Measurements from ENCODE around the gene LNP1. TPM values are rescaled to one million over a fixed set of nuclear protein-coding genes. Genes with fewer than 3 reads are reported as not detected.

Gene LNP1
- total and polyA plus RNA-seq, 2 of the 13 experiments (the other 11 are each of a cell fraction or from before 2014, with no cell fraction given) = 3.6 to 7.0 TPM

DNA sequence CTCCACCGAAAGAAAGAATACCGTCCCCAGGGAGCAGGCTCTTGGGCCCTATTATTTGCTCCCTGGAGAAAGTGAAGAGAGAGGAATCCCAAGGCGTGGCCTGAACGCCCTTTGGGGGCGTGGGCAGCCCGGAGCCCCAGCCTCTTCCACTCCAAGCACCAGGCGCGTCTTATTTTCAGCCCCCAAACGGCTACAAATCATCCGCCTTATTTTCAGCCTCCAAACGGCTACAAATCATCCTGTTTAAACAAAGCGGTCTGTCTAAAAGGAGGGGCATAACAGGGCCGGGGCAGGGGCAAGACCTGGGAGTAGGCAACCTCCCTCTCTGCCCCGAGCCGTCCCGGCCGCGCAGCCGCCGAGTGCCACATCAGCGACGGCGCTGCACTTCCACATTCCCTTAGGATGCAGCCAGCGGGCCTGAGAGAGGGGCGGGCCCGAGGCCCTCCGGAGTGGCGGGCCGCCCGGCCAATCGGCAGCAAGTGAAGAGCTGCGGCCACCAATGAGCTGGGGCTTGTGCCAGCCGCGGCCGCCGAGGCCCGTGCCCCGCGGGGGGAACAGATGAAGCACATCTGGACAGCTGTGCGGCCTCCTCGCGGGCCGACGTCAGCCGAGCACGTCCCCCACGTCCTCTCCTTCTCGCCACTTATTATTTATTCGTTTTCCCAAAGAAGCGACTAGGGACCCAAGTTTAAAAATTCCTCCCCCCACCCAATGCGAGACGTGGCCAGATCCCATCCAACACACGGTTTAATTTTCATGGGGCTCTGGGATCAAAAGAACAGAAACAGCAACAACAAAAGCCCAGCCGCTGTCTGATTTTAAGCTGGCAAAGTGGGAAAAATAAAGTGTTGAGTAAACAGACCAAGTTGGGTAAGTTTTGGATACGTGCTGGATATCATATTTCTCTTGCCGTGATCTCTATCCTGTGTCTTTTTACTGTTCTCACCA lies 91.0 kb downstream of the LNP1 start, which contains the start of gene TMEM45A (continued):
- TF ChIP-seq ZFX (CRISPR knock-in tag; IDR thresholded peaks at IDR 0.05; ENCODE audit: low read depth) (peak; percentile 92), ZFAT (CRISPR knock-in tag; conservative IDR thresholded peaks at IDR 0.05) (0 out of 2 replicates have a peak, but pooled peaks have one; percentile 37), ZKSCAN5 (CRISPR knock-in tag; IDR thresholded peaks at IDR 0.05) (no peak), REL (CRISPR knock-in tag; conservative IDR thresholded peaks at IDR 0.05) (0 out of 2 replicates have a peak, but pooled peaks have one; percentile 48), ZNF354B (CRISPR knock-in tag; IDR thresholded peaks at IDR 0.05) (no peak), NBN (conservative IDR thresholded peaks at IDR 0.05) (no peak), REXO4 (CRISPR knock-in tag; IDR thresholded peaks at IDR 0.05; ENCODE audit: borderline replicate concordance) (no peak), ZC3H4 (CRISPR knock-in tag; IDR thresholded peaks at IDR 0.05; ENCODE audit: borderline replicate concordance) (no peak), ZNF569 (CRISPR knock-in tag; IDR thresholded peaks at IDR 0.05; ENCODE audit: borderline replicate concordance) (no peak; the same call in 1 of the 2 replicates), HOXA9 (CRISPR knock-in tag; IDR thresholded peaks at IDR 0.05; ENCODE audit: borderline replicate concordance) (no peak), CCAR2 (optimal IDR thresholded peaks at IDR 0.05; ENCODE audit: low read depth, low read length) (no peak), PCBP2 (optimal IDR thresholded peaks at IDR 0.05; ENCODE audit: low read depth, low read length, poor library complexity, severe bottlenecking) (no peak), ELF4 (CRISPR knock-in tag; IDR thresholded peaks at IDR 0.05; ENCODE audit: borderline replicate concordance) (no peak), HOXD1 (CRISPR knock-in tag; IDR thresholded peaks at IDR 0.05) (peak; percentile 89; the same call in 1 of the 2 replicates), ZNF782 (CRISPR knock-in tag; IDR thresholded peaks at IDR 0.05; ENCODE audit: borderline replicate concordance) (0 out of 2 replicates have a peak, but pooled peaks have one; percentile 36), SUZ12 (IDR thresholded peaks at IDR 0.05; ENCODE audit: low read depth, low read length) (no peak)
- TF ChIP-seq, protein P1, sequence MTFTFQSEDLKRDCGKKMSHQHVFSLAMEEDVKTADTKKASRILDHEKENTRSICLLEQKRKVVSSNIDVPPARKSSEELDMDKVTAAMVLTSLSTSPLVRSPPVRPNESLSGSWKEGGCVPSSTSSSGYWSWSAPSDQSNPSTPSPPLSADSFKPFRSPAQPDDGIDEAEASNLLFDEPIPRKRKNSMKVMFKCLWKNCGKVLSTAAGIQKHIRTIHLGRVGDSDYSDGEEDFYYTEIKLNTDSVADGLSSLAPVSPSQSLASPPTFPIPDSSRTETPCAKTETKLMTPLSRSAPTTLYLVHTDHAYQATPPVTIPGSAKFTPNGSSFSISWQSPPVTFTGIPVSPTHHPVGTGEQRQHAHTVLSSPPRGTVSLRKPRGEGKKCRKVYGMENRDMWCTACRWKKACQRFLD (CRISPR knock-in tag; IDR thresholded peaks at IDR 0.05; ENCODE audit: borderline replicate concordance) = peak; percentile 91; the same call in 1 of the 2 replicates
- TF ChIP-seq, protein P2, sequence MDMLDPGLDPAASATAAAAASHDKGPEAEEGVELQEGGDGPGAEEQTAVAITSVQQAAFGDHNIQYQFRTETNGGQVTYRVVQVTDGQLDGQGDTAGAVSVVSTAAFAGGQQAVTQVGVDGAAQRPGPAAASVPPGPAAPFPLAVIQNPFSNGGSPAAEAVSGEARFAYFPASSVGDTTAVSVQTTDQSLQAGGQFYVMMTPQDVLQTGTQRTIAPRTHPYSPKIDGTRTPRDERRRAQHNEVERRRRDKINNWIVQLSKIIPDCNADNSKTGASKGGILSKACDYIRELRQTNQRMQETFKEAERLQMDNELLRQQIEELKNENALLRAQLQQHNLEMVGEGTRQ (IDR thresholded peaks at IDR 0.05; ENCODE audit: low read depth, low read length) = no peak
- TF ChIP-seq, protein P2 (CRISPR knock-in tag; IDR thresholded peaks at IDR 0.05; ENCODE audit: borderline replicate concordance) = no peak
- TF ChIP-seq, protein P3, sequence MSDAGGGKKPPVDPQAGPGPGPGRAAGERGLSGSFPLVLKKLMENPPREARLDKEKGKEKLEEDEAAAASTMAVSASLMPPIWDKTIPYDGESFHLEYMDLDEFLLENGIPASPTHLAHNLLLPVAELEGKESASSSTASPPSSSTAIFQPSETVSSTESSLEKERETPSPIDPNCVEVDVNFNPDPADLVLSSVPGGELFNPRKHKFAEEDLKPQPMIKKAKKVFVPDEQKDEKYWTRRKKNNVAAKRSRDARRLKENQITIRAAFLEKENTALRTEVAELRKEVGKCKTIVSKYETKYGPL (CRISPR knock-in tag; IDR thresholded peaks at IDR 0.05) = peak; percentile 67; the same call in 1 of the 2 replicates
- TF ChIP-seq, protein P4, sequence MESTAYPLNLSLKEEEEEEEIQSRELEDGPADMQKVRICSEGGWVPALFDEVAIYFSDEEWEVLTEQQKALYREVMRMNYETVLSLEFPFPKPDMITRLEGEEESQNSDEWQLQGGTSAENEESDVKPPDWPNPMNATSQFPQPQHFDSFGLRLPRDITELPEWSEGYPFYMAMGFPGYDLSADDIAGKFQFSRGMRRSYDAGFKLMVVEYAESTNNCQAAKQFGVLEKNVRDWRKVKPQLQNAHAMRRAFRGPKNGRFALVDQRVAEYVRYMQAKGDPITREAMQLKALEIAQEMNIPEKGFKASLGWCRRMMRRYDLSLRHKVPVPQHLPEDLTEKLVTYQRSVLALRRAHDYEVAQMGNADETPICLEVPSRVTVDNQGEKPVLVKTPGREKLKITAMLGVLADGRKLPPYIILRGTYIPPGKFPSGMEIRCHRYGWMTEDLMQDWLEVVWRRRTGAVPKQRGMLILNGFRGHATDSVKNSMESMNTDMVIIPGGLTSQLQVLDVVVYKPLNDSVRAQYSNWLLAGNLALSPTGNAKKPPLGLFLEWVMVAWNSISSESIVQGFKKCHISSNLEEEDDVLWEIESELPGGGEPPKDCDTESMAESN (CRISPR knock-in tag; conservative IDR thresholded peaks at IDR 0.05) = no peak; the same call in 1 of the 2 replicates
